T-cell (primary cell): ENCODE results near the gene FTO. TPM values are rescaled to one million over a fixed set of nuclear protein-coding genes. Genes with fewer than 3 reads are reported as not detected.

ENCODE experiments used
- ATAC-seq, 4 experiments: fragments of 200-7000 bp in 3 of 4; fragments of 150-1000 bp in 1 of 4; cut with Tn5 transposase; replicated peaks in 1 of 4; 1 replicate in 3 of 4; 2 replicates in 1 of 4; pipeline ENCODE4 v1.10.0; 2021; ENCODE audit warnings: moderate library complexity in 3 of 4, mild to moderate bottlenecking in 2 of 4, moderate number of reproducible peaks in 1 of 4
- CTCF ChIA-PET, 2 donors: fragments of 300-600 bp; sonication (Branson Sonifier 250); formaldehyde crosslinking; loops; one replicate each; lab custom pipeline; 2022; ENCODE audit warnings: antibody characterized with exemption in 2 of 2; lab: Charles Lee
- POLR2A ChIA-PET, 2 donors: fragments of 300-600 bp; sonication (Branson Sonifier 250); formaldehyde crosslinking; loops; one replicate each; lab custom pipeline; 2022; ENCODE audit warnings: antibody characterized with exemption in 2 of 2; lab: Charles Lee
- DNase-seq, 35 experiments: peaks; one replicate each; pipeline versions ENCODE4 v3.0.0 to v3.0.0-alpha.2; 2013 to 2023
- H3K27ac ChIP-seq: one replicate; pipeline ENCODE4 v1.5.1; 2013; ENCODE audit warnings: low read length
- H3K27me3 ChIP-seq, 2 experiments: replicated peaks in 1 of 2; 1 replicate in 1 of 2; 2 replicates in 1 of 2; pipeline versions ENCODE4 v1.6.1 to v1.7.0; 2013; ENCODE audit warnings: low read length in 1 of 2, mixed read lengths in 1 of 2; ENCODE audit not compliant: control insufficient read depth in 2 of 2, insufficient read depth in 2 of 2; ENCODE audit errors: extremely low read depth in 1 of 2
- H3K36me3 ChIP-seq, 2 donors: 1 replicate in 1 of 2; 2 replicates in 1 of 2; pipeline versions ENCODE4 v1.6.1 to v1.7.0; 2013; ENCODE audit warnings: low read length in 1 of 2; ENCODE audit not compliant: control insufficient read depth in 2 of 2, insufficient read depth in 1 of 2; ENCODE audit errors: extremely low read depth in 1 of 2
- H3K4me1 ChIP-seq, 2 experiments: 1 replicate in 1 of 2; 2 replicates in 1 of 2; pipeline versions ENCODE4 v1.6.1 to v1.7.0; 2013; ENCODE audit warnings: low read length in 2 of 2, mixed read lengths in 1 of 2; ENCODE audit not compliant: insufficient read depth in 2 of 2, control insufficient read depth in 1 of 2; ENCODE audit errors: extremely low read depth in 1 of 2
- H3K4me3 ChIP-seq, 2 donors: 1 replicate in 1 of 2; 2 replicates in 1 of 2; pipeline versions ENCODE4 v1.5.1 to v1.7.0; 2013; ENCODE audit warnings: mild to moderate bottlenecking in 2 of 2, low read length in 1 of 2, moderate library complexity in 1 of 2; ENCODE audit not compliant: control insufficient read depth in 1 of 2; ENCODE audit errors: extremely low read depth in 1 of 2
- H3K9me3 ChIP-seq: 2 replicates; pipeline ENCODE4 v1.7.0; 2013
- H3K27ac Mint-ChIP-seq, 2 donors: one replicate each; pipeline ENCODE4 v1.8.0; 2020 to 2021; ENCODE audit warnings: mild to moderate bottlenecking in 2 of 2, mixed read lengths in 2 of 2
- H3K27me3 Mint-ChIP-seq, 2 donors: one replicate each; pipeline ENCODE4 v1.8.0; 2021 to 2022; ENCODE audit warnings: mixed read lengths in 2 of 2
- H3K36me3 Mint-ChIP-seq: one replicate; pipeline ENCODE4 v1.8.0; 2021; ENCODE audit warnings: mixed read lengths
- H3K4me1 Mint-ChIP-seq, 3 donors: one replicate each; pipeline ENCODE4 v1.8.0; 2020 to 2022; ENCODE audit warnings: mixed read lengths in 3 of 3, mild to moderate bottlenecking in 1 of 3
- H3K4me3 Mint-ChIP-seq, 3 donors: one replicate each; pipeline ENCODE4 v1.8.0; 2020 to 2022; ENCODE audit warnings: mild to moderate bottlenecking in 3 of 3, mixed read lengths in 3 of 3, moderate library complexity in 3 of 3
- H3K9me3 Mint-ChIP-seq, 3 donors: one replicate each; pipeline ENCODE4 v1.8.0; 2020 to 2022; ENCODE audit warnings: mixed read lengths in 3 of 3
- WGBS: methylation state at CpG from one replicate; pipeline ENCODE4 v1.1.5; 2013; ENCODE audit warnings: missing lambda C conversion rate; ENCODE audit not compliant: insufficient coverage; 5-methylcytosine and 5-hydroxymethylcytosine counted together
- total RNA-seq, 35 experiments: library from RNA in 6 of 35; stranded (reverse) in 6 of 35; fragments of 120-200 nt in 1 of 35; gene quantifications; one replicate each; pipeline versions ENCODE4 v1.2.1 to v1.2.4 and lab custom pipeline; 2013 to 2026

Gene FTO
- total RNA-seq, 5 donors from 2014 or later (not counting 1 experiment from before 2014, with no cell fraction given), result 44.7 to 69.0 (median 46.0) TPM

DNA sequence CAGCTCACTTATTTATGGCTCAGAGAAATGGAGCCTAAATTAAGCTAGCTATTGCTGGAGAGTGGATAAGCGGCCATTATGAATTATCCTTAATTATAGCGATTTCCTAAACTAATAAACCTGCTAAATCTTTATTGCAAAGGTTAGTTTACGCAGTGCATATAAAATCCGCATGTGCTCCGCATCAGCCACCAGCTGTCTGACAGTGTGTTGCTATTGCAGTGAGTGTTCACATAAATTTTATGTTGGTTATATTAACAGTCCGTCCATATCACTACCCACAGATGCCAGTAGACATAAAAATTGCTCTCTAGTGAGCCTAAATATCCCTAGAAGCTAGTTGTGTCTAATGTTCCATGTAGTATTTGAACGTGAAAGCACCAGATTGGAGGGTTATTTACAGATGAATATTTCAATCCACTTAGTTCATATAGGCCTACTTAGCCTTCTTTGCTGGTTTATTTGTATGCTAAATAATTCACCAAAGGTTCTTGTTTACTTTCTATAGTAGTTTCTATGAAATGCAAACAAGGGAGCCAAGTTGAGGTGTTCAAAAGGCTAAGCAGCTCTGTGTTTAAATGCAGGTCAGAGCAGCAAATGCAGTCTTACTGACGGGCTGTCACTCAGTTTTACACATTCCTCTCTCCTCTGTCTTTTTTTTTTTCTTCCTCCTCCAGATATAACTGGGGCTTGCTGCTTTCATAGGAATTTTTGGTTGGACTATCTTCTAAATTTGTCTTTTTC lies 363.5 kb downstream of the FTO start:
- POLR2A ChIA-PET, result no interaction called here
- CTCF ChIA-PET, result no interaction called here

DNA sequence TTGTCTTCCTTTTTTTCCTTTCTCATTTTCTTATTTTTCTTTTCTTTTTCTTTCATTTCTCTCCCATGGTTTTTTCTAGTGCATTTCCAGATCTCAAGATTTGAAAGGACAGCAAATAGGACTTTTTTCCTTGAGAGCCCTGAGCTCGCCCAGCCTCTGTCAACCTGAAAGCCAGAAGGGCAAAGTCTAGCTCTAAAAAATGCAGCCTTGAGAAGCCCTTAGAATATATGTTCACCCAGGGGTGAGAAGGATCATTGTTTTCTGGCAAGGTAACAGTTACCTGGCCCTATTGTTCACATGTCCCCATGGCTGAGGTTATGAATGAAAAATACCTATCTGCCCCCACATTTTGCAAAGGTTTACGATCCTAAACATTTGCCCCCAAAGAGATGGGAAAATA lies 364.3 kb downstream of the FTO start:
- ATAC-seq (no peak), DNase-seq (no peak)
- Histone ChIP-seq H3K4me3 (no peak overlapping the region), H3K27ac (no peak overlapping the region), H3K4me1 (no peaks in the 10 kb centered on the region), H3K9me3 (no peaks in the 10 kb centered on the region), H3K27me3 (no peaks in the 10 kb centered on the region), H3K36me3 (no peaks in the 10 kb centered on the region)
- no peaks in the 10 kb centered on the region for H3K9me3 Mint-ChIP-seq
- no peak overlapping the region for H3K27ac Mint-ChIP-seq
- no peaks in the 10 kb centered on the region for H3K27me3 Mint-ChIP-seq
- H3K4me1 Mint-ChIP-seq, result no peaks in the 10 kb centered on the region
- CTCF ChIA-PET, result no interaction called here
- no peak overlapping the region for H3K4me3 Mint-ChIP-seq
- POLR2A ChIA-PET, result no interaction called here
- H3K36me3 Mint-ChIP-seq, result peaks cover 33% of the 10 kb centered on the region
- no CpG with 5 or more reads among the region's 2 CpGs for WGBS

More for the DNA sequence above, 363.5 kb downstream of the FTO start:
- no peak overlapping the region for H3K27ac ChIP-seq
- H3K9me3 ChIP-seq, result no peaks in the 10 kb centered on the region
- no peak overlapping the region for H3K4me3 ChIP-seq
- DNase-seq (no peak), ATAC-seq (no peak)
- H3K4me1 ChIP-seq, result no peaks in the 10 kb centered on the region
- no peaks in the 10 kb centered on the region for H3K4me1 Mint-ChIP-seq
- no peaks in the 10 kb centered on the region for H3K9me3 Mint-ChIP-seq
- peaks cover 33% of the 10 kb centered on the region for H3K36me3 Mint-ChIP-seq
- no peaks in the 10 kb centered on the region for H3K27me3 Mint-ChIP-seq
- H3K27me3 ChIP-seq, result no peaks in the 10 kb centered on the region
- no peak overlapping the region for H3K27ac Mint-ChIP-seq
- no peak overlapping the region for H3K4me3 Mint-ChIP-seq
- WGBS, result 100% methylated on average over 2 of the region's 8 CpGs
- no peaks in the 10 kb centered on the region for H3K36me3 ChIP-seq

DNA sequence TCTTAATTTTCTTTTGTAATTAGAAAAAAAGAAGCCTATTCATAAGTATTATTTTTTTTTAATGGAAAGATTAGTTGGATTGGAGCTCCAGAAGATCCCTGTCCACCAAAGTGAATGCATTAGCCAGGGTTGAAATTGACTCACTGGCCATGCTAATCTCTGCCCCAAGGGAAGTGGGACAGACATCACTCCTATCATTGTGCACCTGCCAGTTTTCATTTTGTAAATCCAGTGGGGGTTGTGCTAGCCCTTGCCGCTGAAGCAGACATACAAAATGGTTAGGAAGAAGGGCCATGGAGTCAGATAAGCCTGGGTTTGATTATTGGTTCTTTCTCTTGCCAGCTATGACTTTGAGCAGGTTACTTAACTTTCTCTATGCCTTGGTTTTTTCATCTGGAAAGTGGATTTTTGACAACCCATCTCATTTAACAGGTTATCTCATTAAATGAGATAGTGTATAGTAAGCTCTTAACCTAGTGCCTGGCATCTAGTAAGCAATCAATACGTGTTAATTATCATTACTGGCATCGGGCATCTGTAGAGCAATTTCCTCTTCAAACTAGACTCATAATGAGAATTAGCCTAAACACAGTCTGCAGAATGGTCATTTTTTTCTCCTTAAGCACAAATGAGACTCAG lies 365.8 kb downstream of the FTO start:
- Mint-ChIP-seq H3K9me3 (no peaks in the 10 kb centered on the region), H3K4me3 (no peak overlapping the region), H3K27ac (no peak overlapping the region), H3K36me3 (peaks cover 33% of the 10 kb centered on the region), H3K4me1 (no peaks in the 10 kb centered on the region), H3K27me3 (no peaks in the 10 kb centered on the region)
- H3K9me3 ChIP-seq, result no peaks in the 10 kb centered on the region
- H3K4me3 ChIP-seq, result no peak overlapping the region
- POLR2A ChIA-PET, result no interaction called here
- 100% methylated on average over 1 of the region's 3 CpGs for WGBS
- ATAC-seq (no peak), DNase-seq (no peak)
- no peak overlapping the region for H3K27ac ChIP-seq
- CTCF ChIA-PET, result interaction anchor here in 1 of 2 donors (0.6 kb wide), 1 partner anchor 310 kb away, joined by 4 read pairs; no protein-coding TSS in a partner anchor
- no peaks in the 10 kb centered on the region for H3K27me3 ChIP-seq
- no peaks in the 10 kb centered on the region for H3K4me1 ChIP-seq
- H3K36me3 ChIP-seq, result no peaks in the 10 kb centered on the region

DNA sequence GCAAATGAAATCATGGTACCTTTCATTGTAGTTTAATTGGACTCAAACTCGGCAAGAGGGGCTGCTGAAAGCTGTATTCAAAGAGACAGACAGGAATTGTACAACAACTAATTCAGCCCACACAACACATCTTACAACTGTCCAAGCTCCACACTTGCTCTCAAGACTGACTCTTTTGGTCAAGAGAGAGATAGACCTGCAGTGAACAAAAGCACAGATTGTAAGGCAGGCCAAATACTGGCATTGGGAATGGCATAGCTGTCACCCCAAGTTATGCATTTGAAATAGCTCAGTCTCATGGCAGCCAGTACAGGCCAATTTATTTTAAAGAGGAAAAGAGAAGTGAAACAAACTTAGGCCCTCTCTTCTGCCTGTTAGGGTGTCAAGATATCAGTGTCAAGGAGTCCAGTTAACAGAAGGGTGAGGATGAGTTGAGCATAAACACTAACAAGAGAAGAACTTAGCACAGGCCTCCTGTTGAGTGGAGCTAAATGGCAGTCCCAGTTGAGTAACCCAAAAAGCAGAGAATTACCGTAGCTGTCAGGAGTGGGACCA lies 366.9 kb downstream of the FTO start:
- no peaks in the 10 kb centered on the region for H3K27me3 Mint-ChIP-seq
- ATAC-seq (no peak), DNase-seq (no peak)
- no peak overlapping the region for H3K4me3 Mint-ChIP-seq
- H3K27ac Mint-ChIP-seq, result no peak overlapping the region
- H3K36me3 ChIP-seq, result no peaks in the 10 kb centered on the region
- H3K9me3 ChIP-seq, result no peaks in the 10 kb centered on the region
- ChIA-PET CTCF (no interaction called here), POLR2A (no interaction called here)
- H3K4me1 ChIP-seq, result no peaks in the 10 kb centered on the region
- H3K27me3 ChIP-seq, result no peaks in the 10 kb centered on the region
- H3K4me1 Mint-ChIP-seq, result no peaks in the 10 kb centered on the region
- H3K36me3 Mint-ChIP-seq, result peaks cover 33% of the 10 kb centered on the region
- WGBS, result 100% methylated on average over 1 of the region's 2 CpGs
- no peaks in the 10 kb centered on the region for H3K9me3 Mint-ChIP-seq
- no peak overlapping the region for H3K4me3 ChIP-seq
- H3K27ac ChIP-seq, result no peak overlapping the region

DNA sequence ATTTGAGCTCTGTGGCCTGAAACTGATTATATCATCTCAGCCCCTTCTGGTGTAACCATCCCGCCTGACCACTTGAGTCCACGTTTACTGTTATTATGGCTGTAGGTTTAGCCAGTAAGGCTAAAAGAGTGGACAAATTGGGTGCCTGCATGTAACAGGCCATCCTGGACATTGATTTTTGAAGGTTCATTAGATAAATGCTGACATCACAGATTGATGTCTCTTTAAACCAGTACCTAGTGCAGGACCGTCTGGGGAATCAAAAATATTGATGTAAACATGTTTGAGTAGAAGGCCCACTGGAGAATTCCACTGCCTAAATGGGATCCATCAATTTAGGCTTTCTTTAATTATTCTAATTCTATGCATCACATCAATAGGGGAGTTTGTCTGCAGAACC lies 367.6 kb downstream of the FTO start:
- H3K27me3 ChIP-seq, result no peaks in the 10 kb centered on the region
- no peaks in the 10 kb centered on the region for H3K9me3 ChIP-seq
- ATAC-seq, result no peak
- no peaks in the 10 kb centered on the region for H3K27me3 Mint-ChIP-seq
- H3K27ac ChIP-seq, result no peak overlapping the region
- H3K27ac Mint-ChIP-seq, result no peak overlapping the region
- no peak for DNase-seq
- POLR2A ChIA-PET, result no interaction called here
- 92% methylated on average over 2 of the region's 3 CpGs for WGBS
- H3K36me3 Mint-ChIP-seq, result peaks cover 33% of the 10 kb centered on the region
- H3K4me3 Mint-ChIP-seq, result no peak overlapping the region
- H3K36me3 ChIP-seq, result no peaks in the 10 kb centered on the region
- CTCF ChIA-PET, result no interaction called here
- H3K9me3 Mint-ChIP-seq, result no peaks in the 10 kb centered on the region
- H3K4me1 ChIP-seq, result no peaks in the 10 kb centered on the region
- H3K4me3 ChIP-seq, result no peak overlapping the region
- no peaks in the 10 kb centered on the region for H3K4me1 Mint-ChIP-seq

DNA sequence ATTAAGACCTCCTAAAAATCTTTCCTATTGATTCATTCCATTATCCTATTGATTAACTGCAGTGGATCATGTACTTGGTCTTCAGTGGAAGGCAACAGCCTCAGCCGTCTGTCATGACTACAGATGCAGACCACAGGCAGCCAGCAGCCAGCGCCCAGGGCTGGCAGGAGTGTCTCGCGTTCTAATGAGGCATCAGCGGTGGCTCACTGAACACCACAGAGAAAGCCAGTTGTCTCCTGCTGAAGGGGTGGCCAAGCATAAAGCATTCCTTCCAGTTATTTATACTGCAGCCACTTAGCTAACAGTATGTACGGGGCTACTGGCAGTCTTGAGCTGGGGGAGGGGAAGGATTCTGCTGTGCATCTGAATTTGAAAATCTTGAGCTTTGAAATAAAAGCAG lies 368.3 kb downstream of the FTO start:
- no peak overlapping the region for H3K27ac Mint-ChIP-seq
- ATAC-seq (no peak), DNase-seq (no peak)
- no peaks in the 10 kb centered on the region for H3K4me1 Mint-ChIP-seq
- Histone ChIP-seq H3K4me1 (no peaks in the 10 kb centered on the region), H3K36me3 (no peaks in the 10 kb centered on the region), H3K9me3 (no peaks in the 10 kb centered on the region), H3K27me3 (no peaks in the 10 kb centered on the region), H3K27ac (no peak overlapping the region), H3K4me3 (no peak overlapping the region)
- ChIA-PET CTCF (no interaction called here), POLR2A (no interaction called here)
- no peak overlapping the region for H3K4me3 Mint-ChIP-seq
- H3K9me3 Mint-ChIP-seq, result no peaks in the 10 kb centered on the region
- H3K27me3 Mint-ChIP-seq, result no peaks in the 10 kb centered on the region
- peaks cover 33% of the 10 kb centered on the region for H3K36me3 Mint-ChIP-seq
- WGBS, result 93% methylated on average over 4 of the region's 6 CpGs
